Measurements from ENCODE around the gene PLPPR3. TPM values are rescaled to one million over a fixed set of nuclear protein-coding genes. Genes with fewer than 3 reads are reported as not detected.
A peak's percentile ranks its signal among the peaks of the same experiment; 100 is the strongest.

PLPPR3 gene
- total and polyA plus RNA-seq, 12 donors, result not detected

- peaks cover 7 to 99% (median 48%) of the 10 kb centered on the region in 9 donors for H3K36me3 ChIP-seq
- no peaks in the 10 kb centered on the region for H3K27me3 ChIP-seq
- no peaks in the 10 kb centered on the region for H3K9me3 ChIP-seq
- peak overlapping the region in 5 of 10 donors; percentile 27 to 100 (median 92) for H3K27ac ChIP-seq
- ATAC-seq (peak in 1 of 8 donors; percentile 24), DNase-seq (peak in 1 of 2 donors; percentile 40)
- peaks cover 49 to 74% (median 54%) of the 10 kb centered on the region in 9 donors for H3K4me1 ChIP-seq
- intact Hi-C loops (cut with DNase I), result no loop called here
- WGBS, 2 donors, result 71 to 73% methylated on average over 31 of the region's 31 CpGs
- H3K4me3 ChIP-seq, result peak overlapping the region in 1 of 10 donors; percentile 66
- no peak for TF ChIP-seq CTCF (IDR thresholded peaks at IDR 0.05)
These were observed 17.9 kb downstream of the PLPPR3 start for GRCh38 chr19:803686-804418.

GRCh38 chr19:803099-803561 is 18.6 kb downstream of the PLPPR3 start:
- Histone ChIP-seq H3K9me3 (no peaks in the 10 kb centered on the region), H3K27ac (peak overlapping the region in 6 of 10 donors; percentile 27 to 100 (median 96)), H3K4me3 (peak overlapping the region in 3 of 10 donors; percentile 66 to 94 (median 86)), H3K4me1 (peaks cover 50 to 78% (median 60%) of the 10 kb centered on the region in 9 donors), H3K36me3 (peaks cover 4 to 99% (median 41%) of the 10 kb centered on the region in 9 donors), H3K27me3 (no peaks in the 10 kb centered on the region)
- DNase-seq (no peak), ATAC-seq (no peak)
- intact Hi-C loops (cut with DNase I), result no loop called here
- whole genome bisulfite sequencing, 2 donors, result 66 to 67% methylated on average over 17 of the region's 17 CpGs
- no peak for TF ChIP-seq CTCF (IDR thresholded peaks at IDR 0.05)

- no peak for TF ChIP-seq CTCF (IDR thresholded peaks at IDR 0.05)
- no peaks in the 10 kb centered on the region for H3K9me3 ChIP-seq
- peaks cover 50 to 78% (median 61%) of the 10 kb centered on the region in 9 donors for H3K4me1 ChIP-seq
- peaks cover 4 to 94% (median 36%) of the 10 kb centered on the region in 9 donors for H3K36me3 ChIP-seq
- DNase-seq (peak in 1 of 2 donors; percentile 27), ATAC-seq (no peak)
- H3K4me3 ChIP-seq, result peak overlapping the region in 8 of 10 donors; percentile 12 to 94 (median 82)
- intact Hi-C loops (cut with DNase I), result no loop called here
- H3K27me3 ChIP-seq, result no peaks in the 10 kb centered on the region
- H3K27ac ChIP-seq, result peak overlapping the region in 8 of 10 donors; percentile 72 to 100 (median 96)
- WGBS, 2 donors, result 33 to 39% methylated on average over 28 of the region's 28 CpGs
These were observed 19.2 kb downstream of the PLPPR3 start for GRCh38 chr19:802498-803098.

- peak overlapping the region in 9 of 10 donors; percentile 12 to 94 (median 77) for H3K4me3 ChIP-seq
- H3K36me3 ChIP-seq, result peaks cover 4 to 88% (median 30%) of the 10 kb centered on the region in 9 donors
- ATAC-seq, result peak in 5 of 8 donors; percentile 5 to 35 (median 17)
- TF ChIP-seq CTCF (IDR thresholded peaks at IDR 0.05), result no peak
- no peaks in the 10 kb centered on the region for H3K9me3 ChIP-seq
- intact Hi-C loops (cut with DNase I), result no loop called here
- H3K27ac ChIP-seq, result peak overlapping the region in 9 of 10 donors; percentile 72 to 100 (median 98)
- H3K27me3 ChIP-seq, result no peaks in the 10 kb centered on the region
- H3K4me1 ChIP-seq, result peaks cover 50 to 75% (median 61%) of the 10 kb centered on the region in 9 donors
- WGBS, 2 donors, result 20 to 22% methylated on average over 23 of the region's 23 CpGs
- DNase-seq, result peak in 1 of 2 donors; percentile 65
These were observed 19.8 kb downstream of the PLPPR3 start for GRCh38 chr19:801861-802497.

Data from heart right ventricle (tissue), 16 donors.